ENCODE results near the gene CLEC6A. TPM values are rescaled to one million over a fixed set of nuclear protein-coding genes. Genes with fewer than 3 reads are reported as not detected.

Gene CLEC6A
- total and polyA plus RNA-seq, 2 experiments from 2014 or later = not detected

- Histone ChIP-seq H3K9me3 (ENCODE audit: low read depth) (no peaks in the 10 kb centered on the region), H4K20me1 (ENCODE audit: insufficient read depth, poor library complexity, severe bottlenecking) (no peaks in the 10 kb centered on the region), H3K4me3 (no peak overlapping the region), H3K4me2 (no peak overlapping the region), H3K79me2 (no peaks in the 10 kb centered on the region), H3K27me3 (no peaks in the 10 kb centered on the region), H3K9me2 (replicated peaks; ENCODE audit: insufficient read depth) (no peaks in the 10 kb centered on the region), H3K27ac (peak overlapping the region; percentile 39), H2AFZ (peak overlapping the region; percentile 47), H3K4me1 (ENCODE audit: insufficient read depth) (no peaks in the 10 kb centered on the region), H3K36me3 (replicated peaks; ENCODE audit: insufficient read depth, low read depth) (no peaks in the 10 kb centered on the region)
- 88% methylated on average over 2 of the region's 2 CpGs for WGBS (ENCODE audit: low lambda C conversion rate, missing lambda C conversion rate)
- no peak for DNase-seq (ENCODE audit: low spot score)
- TF ChIP-seq EZH2phosphoT487 (IDR thresholded peaks at IDR 0.05; ENCODE audit: low read depth, severe bottlenecking, unreplicated experiment) (no peak), CTCF (IDR thresholded peaks at IDR 0.05; ENCODE audit: poor library complexity) (no peak), EZH2 (IDR thresholded peaks at IDR 0.05; ENCODE audit: borderline replicate concordance) (no peak)
Measured at GRCh38 chr12:8461426-8461825, 5.7 kb downstream of the CLEC6A start.

DNA sequence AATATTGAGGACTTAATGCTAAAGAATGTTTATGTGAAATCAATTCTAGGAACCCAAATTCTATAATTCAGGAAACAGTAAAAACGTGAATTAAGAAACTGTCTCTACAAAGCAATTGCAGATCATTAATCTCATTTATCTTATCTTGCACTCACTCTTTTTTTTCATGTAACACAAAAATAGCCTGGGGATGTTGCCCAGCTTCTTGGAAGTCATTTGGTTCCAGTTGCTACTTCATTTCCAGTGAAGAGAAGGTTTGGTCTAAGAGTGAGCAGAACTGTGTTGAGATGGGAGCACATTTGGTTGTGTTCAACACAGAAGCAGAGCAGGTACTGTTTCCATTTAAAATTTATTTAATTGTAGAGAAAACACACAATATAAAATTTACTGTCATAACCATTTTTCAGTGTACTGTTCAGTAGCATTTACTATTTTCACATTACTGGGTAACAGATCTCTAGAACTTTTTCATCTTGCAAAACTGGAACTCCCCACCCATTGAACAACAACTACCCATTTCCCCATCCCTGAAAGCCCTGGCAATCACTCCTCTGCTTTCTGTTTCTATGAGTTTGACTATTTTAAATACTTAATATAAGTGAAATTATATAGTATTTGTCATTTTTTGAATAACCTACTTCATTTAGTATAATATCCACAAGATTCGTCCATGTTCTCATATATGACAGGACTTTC, 9.7 kb downstream of the CLEC6A start:
- no peak for TF ChIP-seq EZH2phosphoT487 (IDR thresholded peaks at IDR 0.05; ENCODE audit: low read depth, severe bottlenecking, unreplicated experiment)
- no peak for TF ChIP-seq CTCF (IDR thresholded peaks at IDR 0.05; ENCODE audit: poor library complexity)
- TF ChIP-seq EZH2 (IDR thresholded peaks at IDR 0.05; ENCODE audit: borderline replicate concordance) = no peak
- no peaks in the 10 kb centered on the region for H3K27me3 ChIP-seq
- no peaks in the 10 kb centered on the region for H3K4me1 ChIP-seq (ENCODE audit: insufficient read depth)
- no peak overlapping the region for H2AFZ ChIP-seq
- H3K4me3 ChIP-seq = no peak overlapping the region
- no peaks in the 10 kb centered on the region for H4K20me1 ChIP-seq (ENCODE audit: insufficient read depth, poor library complexity, severe bottlenecking)
- H3K79me2 ChIP-seq = no peaks in the 10 kb centered on the region
- no peak overlapping the region for H3K27ac ChIP-seq
- no peak overlapping the region for H3K4me2 ChIP-seq
- no peak for DNase-seq (ENCODE audit: low spot score)
- 0% methylated on average over 2 of the region's 2 CpGs for whole genome bisulfite sequencing (ENCODE audit: low lambda C conversion rate, missing lambda C conversion rate)
- H3K9me2 ChIP-seq (replicated peaks; ENCODE audit: insufficient read depth) = no peaks in the 10 kb centered on the region
- H3K9me3 ChIP-seq (ENCODE audit: low read depth) = peaks cover 4% of the 10 kb centered on the region
- no peaks in the 10 kb centered on the region for H3K36me3 ChIP-seq (replicated peaks; ENCODE audit: insufficient read depth, low read depth)

DNA sequence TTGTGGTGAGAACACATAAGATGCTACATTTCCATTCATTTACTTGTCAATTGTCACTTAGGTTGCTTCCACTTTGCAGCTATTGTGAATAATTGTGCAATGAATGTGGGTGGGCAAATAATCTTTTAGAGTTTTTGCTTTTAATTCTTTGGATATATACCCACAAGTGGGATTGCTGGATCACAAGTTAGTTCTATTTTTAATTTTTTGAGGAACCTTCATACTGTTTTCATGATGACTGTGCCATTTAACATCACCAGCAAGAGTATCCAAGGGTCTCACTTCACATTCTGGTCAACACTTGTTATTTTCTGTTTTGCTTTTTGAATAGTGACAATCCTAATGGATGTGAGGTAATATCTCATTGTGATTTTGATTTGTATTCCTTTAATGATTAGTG, 10.5 kb downstream of the CLEC6A start:
- H4K20me1 ChIP-seq (ENCODE audit: insufficient read depth, poor library complexity, severe bottlenecking) = no peaks in the 10 kb centered on the region
- TF ChIP-seq EZH2 (IDR thresholded peaks at IDR 0.05; ENCODE audit: borderline replicate concordance) = no peak
- no peak for TF ChIP-seq CTCF (IDR thresholded peaks at IDR 0.05; ENCODE audit: poor library complexity)
- no peak for TF ChIP-seq EZH2phosphoT487 (IDR thresholded peaks at IDR 0.05; ENCODE audit: low read depth, severe bottlenecking, unreplicated experiment)
- no peak overlapping the region for H3K4me2 ChIP-seq
- no peak for DNase-seq (ENCODE audit: low spot score)
- H3K4me1 ChIP-seq (ENCODE audit: insufficient read depth) = no peaks in the 10 kb centered on the region
- H3K4me3 ChIP-seq = no peak overlapping the region
- no peak overlapping the region for H3K27ac ChIP-seq
- no peaks in the 10 kb centered on the region for H3K79me2 ChIP-seq
- no peaks in the 10 kb centered on the region for H3K27me3 ChIP-seq
- no peaks in the 10 kb centered on the region for H3K36me3 ChIP-seq (replicated peaks; ENCODE audit: insufficient read depth, low read depth)
- H2AFZ ChIP-seq = no peak overlapping the region
- no peaks in the 10 kb centered on the region for H3K9me2 ChIP-seq (replicated peaks; ENCODE audit: insufficient read depth)
- peaks cover 4% of the 10 kb centered on the region for H3K9me3 ChIP-seq (ENCODE audit: low read depth)

All from hepatocyte (in vitro differentiated cells).